GM18517 (cell line): ENCODE measurements around the gene TTLL6.
"Not testable (repeated sequence)": the region's sequence is repeated elsewhere in the genome, so short reads cannot be mapped to it uniquely, and the experiment has no call there.

Source experiments
- ATAC-seq: cut with Tn5 transposase; IDR thresholded peaks from one replicate; pipeline ENCODE4 v1.9.1; 2021; ENCODE audit warnings: mild to moderate bottlenecking, moderate library complexity; ENCODE audit not compliant: unreplicated experiment

The TTLL6 gene

GRCh38 chr17:48724251-48725003 is 92.6 kb downstream of the TTLL6 start:
- ATAC-seq, result no peak

GRCh38 chr17:48723423-48724250 is 93.4 kb downstream of the TTLL6 start:
- no peak for ATAC-seq

- ATAC-seq, result no peak
Measured at GRCh38 chr17:48722915-48723422, 94.1 kb downstream of the TTLL6 start, which contains the start of gene PRAC2. TSS of gene PRAC2 (plus strand) at chr17:48723185. CDS start at chr17:48724411, 1,226 bp downstream.

- no peak for ATAC-seq
Measured at GRCh38 chr17:48722201-48722907, 94.7 kb downstream of the TTLL6 start, which contains the start of gene PRAC1. TSS of gene PRAC1 (minus strand) at chr17:48722518. CDS start at chr17:48722392, 126 bp downstream.

- no peak for ATAC-seq
Measured at GRCh38 chr17:48721009-48721402, 96.0 kb downstream of the TTLL6 start.

GRCh38 chr17:48720266-48721008 is 96.6 kb downstream of the TTLL6 start:
- ATAC-seq, result no peak

GRCh38 chr17:48719642-48720265 is 97.3 kb downstream of the TTLL6 start:
- ATAC-seq, result no peak

- no peak for ATAC-seq
Measured at GRCh38 chr17:48718761-48719641, 98.0 kb downstream of the TTLL6 start.

GRCh38 chr17:48718227-48718760 is 98.7 kb downstream of the TTLL6 start:
- ATAC-seq, result no peak

- ATAC-seq, result no peak
Measured at GRCh38 chr17:48717367-48718226, 99.4 kb downstream of the TTLL6 start.

GRCh38 chr17:48716549-48716948 is 100.5 kb downstream of the TTLL6 start:
- ATAC-seq, result not testable (repeated sequence)

GRCh38 chr17:48715496-48716399 is 101.3 kb downstream of the TTLL6 start:
- ATAC-seq, result no peak
